Lung (tissue), 12 donors: ENCODE data around the gene OPCML. TPM values are rescaled to one million over a fixed set of nuclear protein-coding genes. Genes with fewer than 3 reads are reported as not detected.

Experiments
- ATAC-seq: fragments of 200-7000 bp; cut with Tn5 transposase; one replicate; pipeline ENCODE4 v1.9.1; 2020; ENCODE audit warnings: moderate number of reproducible peaks; ENCODE audit not compliant: insufficient read depth, low FRiP score
- DNase-seq, 3 donors: peaks; one replicate each; pipeline ENCODE4 v3.0.0-alpha.2; 2013 to 2017
- H3K27ac ChIP-seq, 2 donors: one replicate each; pipeline ENCODE4 v1.5.1; 2013; ENCODE audit warnings: mild to moderate bottlenecking in 2 of 2, moderate library complexity in 2 of 2, control low read depth in 1 of 2, inconsistent platforms in 1 of 2, low read depth in 1 of 2, low read length in 1 of 2
- H3K27me3 ChIP-seq, 3 donors: one replicate each; pipeline ENCODE4 v1.5.1; 2013; ENCODE audit warnings: low read length in 2 of 3; ENCODE audit not compliant: control insufficient read depth in 3 of 3, insufficient read depth in 3 of 3
- H3K36me3 ChIP-seq, 4 donors: one replicate each; pipeline ENCODE4 v1.5.1; 2013; ENCODE audit warnings: low read length in 4 of 4, mild to moderate bottlenecking in 1 of 4, moderate library complexity in 1 of 4; ENCODE audit not compliant: control insufficient read depth in 4 of 4, insufficient read depth in 4 of 4
- H3K4me1 ChIP-seq, 5 donors: one replicate each; pipeline ENCODE4 v1.5.1; 2013; ENCODE audit warnings: low read length in 5 of 5, mild to moderate bottlenecking in 2 of 5, moderate library complexity in 1 of 5; ENCODE audit not compliant: control insufficient read depth in 5 of 5, insufficient read depth in 5 of 5
- H3K4me3 ChIP-seq: one replicate; pipeline ENCODE4 v1.5.1; 2013; ENCODE audit warnings: mild to moderate bottlenecking, control low read depth, moderate library complexity
- H3K9ac ChIP-seq, 2 donors: one replicate each; pipeline ENCODE4 v1.5.1; 2013; ENCODE audit warnings: low read length in 2 of 2, control low read depth in 1 of 2; ENCODE audit not compliant: insufficient read depth in 1 of 2
- H3K9me3 ChIP-seq, 4 donors: one replicate each; pipeline ENCODE4 v1.5.1; 2013; ENCODE audit warnings: low read length in 3 of 4, mild to moderate bottlenecking in 1 of 4, moderate library complexity in 1 of 4; ENCODE audit not compliant: control insufficient read depth in 4 of 4, insufficient read depth in 3 of 4
- WGBS, 2 donors: extraction: QIAGEN DNeasy Blood & Tissue Kit; methylation state at CpG; one replicate each; pipeline ENCODE4 v1.1.7; 2013; 5-methylcytosine and 5-hydroxymethylcytosine counted together
- polyA plus RNA-seq, 2 donors: library from polyadenylated mRNA; stranded (reverse); fragments of 200-250 nt; gene quantifications; one replicate each; pipeline ENCODE4 v1.2.1, GENCODE V29; 2013
- total RNA-seq, 2 donors: library from RNA; depleted of rRNA in 1 of 2; stranded (reverse); fragments of >200 nt in 1 of 2; gene quantifications; one replicate each; pipeline ENCODE4 v1.2.1, GENCODE V29; 2014 to 2021
- TF ChIP-seq, protein P1 (sequence below): IDR thresholded peaks from 2 replicates; pipeline ENCODE4 v1.5.1; 2012; ENCODE audit warnings: mild to moderate bottlenecking; ENCODE audit errors: control extremely low read depth, extremely low read depth
- donor health status: control.
- donor health status: control.
- donor health status: Bipolar disorder and iron deficiency.
- donor health status: healthy.
- donor health status: DM: yes; HTN: yes; CAD: no.

OPCML gene
- total and polyA plus RNA-seq, 4 donors, result 0.49 to 0.74 TPM; not detected in 2

DNA sequence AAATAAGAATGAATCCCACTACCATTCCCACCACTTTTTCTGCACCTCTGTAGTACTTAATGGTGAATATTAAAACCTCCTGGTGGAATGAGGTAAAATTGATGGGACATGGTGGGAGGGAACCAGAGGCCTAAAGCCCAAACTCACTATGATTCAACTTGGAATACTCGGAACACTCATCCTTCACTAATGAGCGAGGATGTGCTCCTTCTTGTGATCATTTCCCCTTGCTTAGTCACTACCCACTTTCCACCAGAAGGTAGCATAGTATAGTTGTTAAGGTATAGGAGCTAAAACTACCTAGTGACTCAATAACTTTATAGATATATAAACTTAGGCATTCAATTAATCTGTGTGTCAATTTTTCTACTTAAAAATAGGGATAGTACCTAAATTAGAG, 728.9 kb downstream of the OPCML start:
- no peaks in the 10 kb centered on the region for H3K4me1 ChIP-seq
- H3K27me3 ChIP-seq, result no peaks in the 10 kb centered on the region
- 82 to 91% methylated on average over 2 of the region's 2 CpGs for WGBS, 2 donors
- DNase-seq (no peak), ATAC-seq (no peak)
- TF ChIP-seq, protein P1, sequence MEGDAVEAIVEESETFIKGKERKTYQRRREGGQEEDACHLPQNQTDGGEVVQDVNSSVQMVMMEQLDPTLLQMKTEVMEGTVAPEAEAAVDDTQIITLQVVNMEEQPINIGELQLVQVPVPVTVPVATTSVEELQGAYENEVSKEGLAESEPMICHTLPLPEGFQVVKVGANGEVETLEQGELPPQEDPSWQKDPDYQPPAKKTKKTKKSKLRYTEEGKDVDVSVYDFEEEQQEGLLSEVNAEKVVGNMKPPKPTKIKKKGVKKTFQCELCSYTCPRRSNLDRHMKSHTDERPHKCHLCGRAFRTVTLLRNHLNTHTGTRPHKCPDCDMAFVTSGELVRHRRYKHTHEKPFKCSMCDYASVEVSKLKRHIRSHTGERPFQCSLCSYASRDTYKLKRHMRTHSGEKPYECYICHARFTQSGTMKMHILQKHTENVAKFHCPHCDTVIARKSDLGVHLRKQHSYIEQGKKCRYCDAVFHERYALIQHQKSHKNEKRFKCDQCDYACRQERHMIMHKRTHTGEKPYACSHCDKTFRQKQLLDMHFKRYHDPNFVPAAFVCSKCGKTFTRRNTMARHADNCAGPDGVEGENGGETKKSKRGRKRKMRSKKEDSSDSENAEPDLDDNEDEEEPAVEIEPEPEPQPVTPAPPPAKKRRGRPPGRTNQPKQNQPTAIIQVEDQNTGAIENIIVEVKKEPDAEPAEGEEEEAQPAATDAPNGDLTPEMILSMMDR, result no peak
- H3K9ac ChIP-seq, result no peak overlapping the region
- no peaks in the 10 kb centered on the region for H3K9me3 ChIP-seq
- no peak overlapping the region for H3K27ac ChIP-seq
- H3K4me3 ChIP-seq, result no peak overlapping the region
- H3K36me3 ChIP-seq, result no peaks in the 10 kb centered on the region

DNA sequence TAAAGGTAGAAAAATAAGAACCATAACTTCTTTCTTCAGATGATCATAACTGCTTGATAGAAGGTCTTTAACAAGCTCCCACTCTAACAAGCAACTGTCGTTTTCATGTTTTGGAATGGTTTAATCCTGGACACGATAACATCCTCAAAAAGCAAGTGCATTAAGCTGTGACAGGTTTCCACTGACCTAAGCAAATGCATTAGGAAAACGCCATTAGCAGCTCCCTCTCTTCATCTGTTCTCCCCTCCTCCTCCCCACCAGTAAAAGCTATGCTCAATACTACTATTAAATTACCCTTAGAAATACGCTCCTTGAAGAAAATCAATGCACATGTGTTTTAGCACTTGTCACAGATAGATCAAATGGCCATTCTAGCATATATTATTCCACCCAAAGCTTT, 729.4 kb downstream of the OPCML start:
- TF ChIP-seq, protein P1, result no peak
- DNase-seq (no peak), ATAC-seq (no peak)
- H3K27ac ChIP-seq, result no peak overlapping the region
- H3K4me3 ChIP-seq, result no peak overlapping the region
- H3K9me3 ChIP-seq, result no peaks in the 10 kb centered on the region
- no peaks in the 10 kb centered on the region for H3K36me3 ChIP-seq
- H3K27me3 ChIP-seq, result no peaks in the 10 kb centered on the region
- H3K4me1 ChIP-seq, result no peaks in the 10 kb centered on the region
- H3K9ac ChIP-seq, result no peak overlapping the region
- WGBS, 2 donors, result 81 to 85% methylated on average over 4 of the region's 4 CpGs

DNA sequence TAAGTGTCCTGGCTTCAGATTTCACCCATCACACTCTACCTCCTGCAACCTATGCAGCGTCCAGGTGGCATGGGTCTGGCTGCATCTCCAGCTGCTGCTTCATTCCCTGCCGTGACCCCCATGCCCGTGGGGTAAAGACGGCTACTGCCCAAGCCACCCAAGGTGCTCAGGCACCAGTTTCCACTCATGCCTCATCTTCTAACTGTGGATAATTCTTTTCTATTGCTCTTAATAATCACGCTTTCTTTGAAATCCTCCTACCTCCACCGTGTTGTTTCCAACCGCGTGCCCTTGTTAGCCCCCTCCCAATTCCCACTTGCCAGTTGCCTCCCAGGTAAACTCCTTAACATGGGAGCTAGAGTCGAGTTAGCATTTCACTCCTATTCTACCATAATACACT, 738.5 kb downstream of the OPCML start:
- no peak for ATAC-seq
- Histone ChIP-seq H3K9ac (no peak overlapping the region), H3K9me3 (no peaks in the 10 kb centered on the region)

More for the DNA sequence above, 738.5 kb downstream of the OPCML start:
- Histone ChIP-seq H3K4me1 (peaks cover 0 to 14% (median 2%) of the 10 kb centered on the region in 5 donors), H3K36me3 (no peaks in the 10 kb centered on the region), H3K27ac (no peak overlapping the region), H3K27me3 (no peaks in the 10 kb centered on the region), H3K4me3 (no peak overlapping the region)
- TF ChIP-seq, protein P1, result no peak
- DNase-seq, result no peak
- 81 to 83% methylated on average over 9 of the region's 9 CpGs for WGBS, 2 donors
